ENCODE results near the gene UBXN11.

DNA sequence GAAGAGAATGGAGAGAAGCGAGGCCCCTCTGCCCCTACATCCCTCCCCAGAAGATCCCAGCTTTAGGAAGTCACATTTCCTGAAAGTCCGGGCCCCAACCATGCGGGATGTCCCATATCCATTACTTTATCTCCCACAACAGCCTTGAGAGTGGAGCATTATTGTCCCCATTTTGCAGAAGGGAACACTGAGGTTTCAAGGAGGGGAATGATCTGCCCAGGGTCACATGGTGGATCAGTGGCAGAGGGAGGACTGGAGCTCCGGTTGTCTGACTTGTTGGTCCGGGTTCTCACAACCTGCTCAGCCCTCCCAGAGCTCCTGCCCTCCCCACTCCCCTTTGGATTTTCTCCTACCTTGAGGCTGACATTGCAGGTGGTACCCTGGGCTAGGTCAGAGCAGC is 49.7 kb upstream of the UBXN11 start:
- TF ChIP-seq, protein P1, sequence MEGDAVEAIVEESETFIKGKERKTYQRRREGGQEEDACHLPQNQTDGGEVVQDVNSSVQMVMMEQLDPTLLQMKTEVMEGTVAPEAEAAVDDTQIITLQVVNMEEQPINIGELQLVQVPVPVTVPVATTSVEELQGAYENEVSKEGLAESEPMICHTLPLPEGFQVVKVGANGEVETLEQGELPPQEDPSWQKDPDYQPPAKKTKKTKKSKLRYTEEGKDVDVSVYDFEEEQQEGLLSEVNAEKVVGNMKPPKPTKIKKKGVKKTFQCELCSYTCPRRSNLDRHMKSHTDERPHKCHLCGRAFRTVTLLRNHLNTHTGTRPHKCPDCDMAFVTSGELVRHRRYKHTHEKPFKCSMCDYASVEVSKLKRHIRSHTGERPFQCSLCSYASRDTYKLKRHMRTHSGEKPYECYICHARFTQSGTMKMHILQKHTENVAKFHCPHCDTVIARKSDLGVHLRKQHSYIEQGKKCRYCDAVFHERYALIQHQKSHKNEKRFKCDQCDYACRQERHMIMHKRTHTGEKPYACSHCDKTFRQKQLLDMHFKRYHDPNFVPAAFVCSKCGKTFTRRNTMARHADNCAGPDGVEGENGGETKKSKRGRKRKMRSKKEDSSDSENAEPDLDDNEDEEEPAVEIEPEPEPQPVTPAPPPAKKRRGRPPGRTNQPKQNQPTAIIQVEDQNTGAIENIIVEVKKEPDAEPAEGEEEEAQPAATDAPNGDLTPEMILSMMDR (IDR thresholded peaks at IDR 0.05): no peak
- TF ChIP-seq POLR2A (IDR thresholded peaks at IDR 0.05): no peak
